GM12878 (cell line): Measurements from ENCODE around the gene KRTAP19-4. TPM values are rescaled to one million over a fixed set of nuclear protein-coding genes. Genes with fewer than 3 reads are reported as not detected.

Experiments used
- ATAC-seq: fragments of 200-7000 bp; cut with Tn5 transposase; 3 replicates; pipeline ENCODE4 v1.9.1; 2020; ENCODE audit warnings: mild to moderate bottlenecking, moderate library complexity
- BruUV-seq: library from RNA; stranded (reverse); fragments of 400-500 nt; replicated peaks from 2 replicates; lab custom pipeline; 2021; lab: Mats Ljungman, UMichigan
- CTCF ChIA-PET: fragments of 300-600 bp; sonication (Branson Sonifier 250); formaldehyde crosslinking; extraction: SDS; loops from one replicate; lab custom pipeline; 2021; ENCODE audit warnings: inconsistent platforms; lab: Yijun Ruan, JAX
- POLR2A ChIA-PET: fragments of 350-600 bp; formaldehyde crosslinking; extraction: SDS; loops from one replicate; lab custom pipeline; 2021; ENCODE audit warnings: inconsistent platforms; lab: Charles Lee
- RAD21 ChIA-PET: fragments of 300-600 bp; sonication (Branson Sonifier 250); formaldehyde crosslinking; loops from one replicate; lab custom pipeline; 2023; ENCODE audit warnings: antibody characterized with exemption; ENCODE audit not compliant: unreplicated experiment; lab: Charles Lee
- SMC1A ChIA-PET: fragments of 300-600 bp; sonication (Branson Sonifier 250); formaldehyde crosslinking; loops from one replicate; lab custom pipeline; 2023; ENCODE audit not compliant: unreplicated experiment, uncharacterized antibody; lab: Charles Lee
- DNase-seq: peaks from one replicate; pipeline ENCODE4 v3.0.0-alpha.2; 2011; ENCODE audit warnings: low read depth, low spot score
- FAIRE-seq: peaks from 3 replicates; lab custom pipeline; 2011; peaks lifted over from hg19 to GRCh38; lab: Jason Lieb, UNC
- H2AFZ ChIP-seq: 2 replicates; pipeline ENCODE4 v1.6.0; 2011; ENCODE audit warnings: low read depth, low read length, control low read depth; ENCODE audit not compliant: control insufficient read depth
- H3K27ac ChIP-seq: 2 replicates; pipeline ENCODE4 v1.5.1; 2011; ENCODE audit warnings: control low read depth; ENCODE audit not compliant: control insufficient read depth, insufficient read depth
- H3K27me3 ChIP-seq, 2 experiments: replicated peaks in 1 of 2; 2 replicates each; pipeline versions ENCODE4 v1.6.0 to v1.6.1; 2011; ENCODE audit warnings: low read length in 1 of 2; ENCODE audit not compliant: control insufficient read depth in 2 of 2, insufficient read depth in 2 of 2
- H3K36me3 ChIP-seq, 2 experiments: 2 replicates each; pipeline ENCODE4 v1.5.1; 2011; ENCODE audit warnings: low read length in 1 of 2; ENCODE audit not compliant: control insufficient read depth in 2 of 2, insufficient read depth in 2 of 2
- H3K4me1 ChIP-seq: 2 replicates; pipeline ENCODE4 v1.6.1; 2011; ENCODE audit warnings: mild to moderate bottlenecking, low read length, moderate library complexity, mixed read lengths; ENCODE audit not compliant: control insufficient read depth, insufficient read depth
- H3K4me2 ChIP-seq: 2 replicates; pipeline ENCODE4 v1.6.0; 2011; ENCODE audit warnings: control low read depth; ENCODE audit not compliant: control insufficient read depth, insufficient read depth
- H3K4me3 ChIP-seq: fragments of 200-600 bp; sonication (generic); 2 replicates; pipeline ENCODE4 v1.5.1; 2016
- H3K79me2 ChIP-seq: 2 replicates; pipeline ENCODE4 v1.6.0; 2011; ENCODE audit warnings: low read length; ENCODE audit not compliant: control insufficient read depth, insufficient read depth
- H3K9ac ChIP-seq: 2 replicates; pipeline ENCODE4 v1.8.0; 2011; ENCODE audit warnings: low read length, control low read depth, mixed read lengths; ENCODE audit not compliant: control insufficient read depth, insufficient read depth
- H3K9me3 ChIP-seq: replicated peaks from 3 replicates; pipeline ENCODE4 v1.5.1; 2011; ENCODE audit warnings: mild to moderate bottlenecking, low read length; ENCODE audit not compliant: control insufficient read depth, insufficient read depth
- H4K20me1 ChIP-seq: 2 replicates; pipeline ENCODE4 v1.6.0; 2011; ENCODE audit not compliant: control insufficient read depth, insufficient read depth
- BHLHE40 ChIP-seq, 2 experiments: fragments of 450-650 bp in 1 of 2; IDR thresholded peaks; 2 replicates each; pipeline ENCODE4 v1.6.1; 2011 to 2017; ENCODE audit warnings: low read depth in 2 of 2, borderline replicate concordance in 1 of 2, improper control_type of control experiment in 1 of 2, low read length in 1 of 2, mild to moderate bottlenecking in 1 of 2
- CBFB ChIP-seq: IDR thresholded peaks from 2 replicates; pipeline ENCODE4 v1.6.1; 2016; ENCODE audit warnings: antibody characterized with exemption, low read depth
- CBX5 ChIP-seq: sonication (generic); IDR thresholded peaks from 2 replicates; pipeline ENCODE4 v1.6.1; 2016; ENCODE audit warnings: low read depth, moderate library complexity, mild to moderate bottlenecking, inconsistent platforms
- FOS ChIP-seq: IDR thresholded peaks from 3 replicates; pipeline ENCODE4 v1.6.1; 2011; ENCODE audit warnings: borderline replicate concordance; ENCODE audit not compliant: insufficient read length; ENCODE audit errors: extremely low read depth
- GABPA ChIP-seq: IDR thresholded peaks from 2 replicates; pipeline ENCODE4 v1.6.1; 2014; ENCODE audit warnings: antibody characterized with exemption, low read depth, mild to moderate bottlenecking, inconsistent platforms
- MYC ChIP-seq: IDR thresholded peaks from 2 replicates; pipeline ENCODE4 v1.6.1; 2011; ENCODE audit warnings: mild to moderate bottlenecking, low read length, moderate library complexity, inconsistent platforms; ENCODE audit not compliant: insufficient read depth, insufficient replicate concordance, insufficient read length, severe bottlenecking
- NKRF ChIP-seq: fragments of 450-650 bp; conservative IDR thresholded peaks from 2 replicates; pipeline ENCODE4 v1.6.1; 2017; ENCODE audit warnings: mild to moderate bottlenecking, moderate library complexity
- PAX5 ChIP-seq: IDR thresholded peaks from 2 replicates; pipeline ENCODE4 v1.6.1; 2011; ENCODE audit warnings: low read depth, low read length, borderline replicate concordance
- RB1 ChIP-seq: fragments of 450-650 bp; formaldehyde crosslinking; IDR thresholded peaks from 2 replicates; pipeline ENCODE4 v1.6.1; 2017; ENCODE audit warnings: mild to moderate bottlenecking, borderline replicate concordance
- SP1 ChIP-seq: IDR thresholded peaks from one replicate; pipeline ENCODE4 v1.6.1; 2011; ENCODE audit warnings: low read depth, low read length
- TAF1 ChIP-seq: IDR thresholded peaks from 2 replicates; pipeline ENCODE4 v1.6.1; 2011; ENCODE audit warnings: mild to moderate bottlenecking, low read depth, low read length, borderline replicate concordance
- YBX1 ChIP-seq: fragments of 450-650 bp; IDR thresholded peaks from 2 replicates; pipeline ENCODE4 v1.6.1; 2016; ENCODE audit warnings: antibody characterized with exemption
- ZNF274 ChIP-seq: IDR thresholded peaks from one replicate; pipeline ENCODE4 v1.8.0; 2011; ENCODE audit not compliant: insufficient read length, insufficient read depth
- ZSCAN29 ChIP-seq: fragments of 450-650 bp; IDR thresholded peaks from 2 replicates; pipeline ENCODE4 v1.6.1; 2017; ENCODE audit warnings: mild to moderate bottlenecking, moderate library complexity
- ZZZ3 ChIP-seq: IDR thresholded peaks from 2 replicates; pipeline ENCODE4 v1.6.1; 2011; ENCODE audit warnings: low read depth; ENCODE audit not compliant: control insufficient read depth, insufficient read length
- WGBS: methylation state at CpG from one replicate; pipeline ENCODE4 v1.1.6; 2016; ENCODE audit warnings: low lambda C conversion rate; ENCODE audit not compliant: insufficient replicate concordance, insufficient coverage; ENCODE audit errors: missing lambda C conversion rate; 5-methylcytosine and 5-hydroxymethylcytosine counted together
- in situ Hi-C: fragments of 300-500 bp; cut with MboI; formaldehyde crosslinking; loops from 9 replicates; pipeline ENCODE4 v1.14.3; 2018; ENCODE audit warnings: mixed read lengths
- intact Hi-C: fragments of 100-400 bp; cut with micrococcal nuclease; formaldehyde crosslinking; loops from one replicate; pipeline ENCODE4 v1.14.2; 2022; ENCODE audit not compliant: unreplicated experiment
- polyA plus RNA-seq, 11 experiments: library from polyadenylated mRNA; depleted of rRNA in 4 of 11; unstranded in 6 of 11; stranded (reverse) in 5 of 11; fragments of >200 nt; fragmentation: Nextera tagmentation in 4 of 11; fragmentation: Illumina TruSeq in 1 of 11; extraction: Ambion mirVana in 4 of 11; extraction: Trizol in 1 of 11; gene quantifications; 1 replicate in 1 of 11; 2 replicates in 10 of 11; pipeline versions ENCODE4 v1.2.1 to v1.2.3, GENCODE V29; 2011 to 2016; ENCODE audit warnings: inconsistent platforms in 2 of 11, missing spikeins in 2 of 11, low read depth in 1 of 11
- total RNA-seq, 4 experiments: library from RNA; depleted of rRNA in 3 of 4; stranded (reverse); fragments of >200 nt in 3 of 4; fragmentation: Illumina TruSeq in 1 of 4; extraction: Trizol in 1 of 4; gene quantifications; 2 replicates each; pipeline versions ENCODE4 v1.2.1 to v1.2.3, GENCODE V29; 2013 to 2021
- TF ChIP-seq, protein P1 (sequence below): fragments of 450-650 bp; formaldehyde crosslinking; IDR thresholded peaks from 2 replicates; pipeline ENCODE4 v1.4.0; 2022; ENCODE audit warnings: mild to moderate bottlenecking, moderate library complexity
- TF ChIP-seq, protein P2 (sequence below): fragments of 450-650 bp; IDR thresholded peaks from 2 replicates; pipeline ENCODE4 v1.6.1; 2018; ENCODE audit warnings: mild to moderate bottlenecking, low read depth, moderate library complexity; ENCODE audit not compliant: partially characterized antibody

The KRTAP19-4 gene
- total and polyA plus RNA-seq, 10 of the 15 experiments (the other 5 are each of a cell fraction or from before 2014, with no cell fraction given): not detected

DNA sequence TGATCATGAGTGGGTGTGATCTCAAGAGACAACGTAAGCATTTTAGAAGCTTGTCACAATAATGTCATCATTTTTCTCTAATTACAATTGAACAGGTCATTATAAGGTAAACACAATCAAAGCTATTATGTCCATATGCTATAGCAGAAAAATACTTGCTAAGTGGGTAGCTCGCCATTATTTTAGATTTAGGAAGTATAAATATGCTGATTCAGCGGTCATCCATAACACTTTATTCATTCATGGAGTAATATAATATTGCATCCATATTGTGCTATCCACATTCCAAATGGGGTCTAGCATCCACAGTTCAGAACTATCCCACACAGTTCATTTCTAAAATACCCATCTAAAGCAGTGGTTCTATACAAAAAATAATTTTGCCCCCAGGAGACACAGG lies 48.5 kb downstream of the KRTAP19-4 start:
- ATAC-seq (no peak), FAIRE-seq (no peak), DNase-seq (no peak)
- ChIA-PET CTCF (no interaction called here), RAD21 (no interaction called here), POLR2A (interaction anchor here (0.6 kb wide), 2 partner anchors 34 to 215 kb away, joined by 3 to 4 read pairs; no protein-coding TSS in a partner anchor), SMC1A (no interaction called here)
- Histone ChIP-seq H3K79me2 (no peaks in the 10 kb centered on the region), H3K9me3 (no peaks in the 10 kb centered on the region), H3K4me1 (no peaks in the 10 kb centered on the region), H4K20me1 (no peaks in the 10 kb centered on the region), H3K9ac (no peak overlapping the region), H3K27ac (no peak overlapping the region), H3K4me3 (no peak overlapping the region), H2AFZ (no peak overlapping the region), H3K36me3 (no peaks in the 10 kb centered on the region), H3K27me3 (no peaks in the 10 kb centered on the region), H3K4me2 (no peak overlapping the region)
- intact Hi-C loops: loop anchor here (10.0 kb wide), 1 partner anchor 56 kb away; the partner anchor contains the start of gene KRTAP19-5
- BruUV-seq: no TSS peak
- in situ Hi-C loops: no loop called here
- TF ChIP-seq CBX5 (no peak), FOS (no peak), ZZZ3 (no peak), ZSCAN29 (no peak), CBFB (no peak), SP1 (no peak), RB1 (no peak), ZNF274 (no peak), YBX1 (no peak), PAX5 (no peak), NKRF (no peak), MYC (no peak), BHLHE40 (IDR thresholded peaks at IDR 0.05; ENCODE audit: borderline replicate concordance in 1 of 2, low read depth in 2 of 2, low read length in 1 of 2) (no peak), TAF1 (no peak), GABPA (no peak)
- TF ChIP-seq, protein P1, sequence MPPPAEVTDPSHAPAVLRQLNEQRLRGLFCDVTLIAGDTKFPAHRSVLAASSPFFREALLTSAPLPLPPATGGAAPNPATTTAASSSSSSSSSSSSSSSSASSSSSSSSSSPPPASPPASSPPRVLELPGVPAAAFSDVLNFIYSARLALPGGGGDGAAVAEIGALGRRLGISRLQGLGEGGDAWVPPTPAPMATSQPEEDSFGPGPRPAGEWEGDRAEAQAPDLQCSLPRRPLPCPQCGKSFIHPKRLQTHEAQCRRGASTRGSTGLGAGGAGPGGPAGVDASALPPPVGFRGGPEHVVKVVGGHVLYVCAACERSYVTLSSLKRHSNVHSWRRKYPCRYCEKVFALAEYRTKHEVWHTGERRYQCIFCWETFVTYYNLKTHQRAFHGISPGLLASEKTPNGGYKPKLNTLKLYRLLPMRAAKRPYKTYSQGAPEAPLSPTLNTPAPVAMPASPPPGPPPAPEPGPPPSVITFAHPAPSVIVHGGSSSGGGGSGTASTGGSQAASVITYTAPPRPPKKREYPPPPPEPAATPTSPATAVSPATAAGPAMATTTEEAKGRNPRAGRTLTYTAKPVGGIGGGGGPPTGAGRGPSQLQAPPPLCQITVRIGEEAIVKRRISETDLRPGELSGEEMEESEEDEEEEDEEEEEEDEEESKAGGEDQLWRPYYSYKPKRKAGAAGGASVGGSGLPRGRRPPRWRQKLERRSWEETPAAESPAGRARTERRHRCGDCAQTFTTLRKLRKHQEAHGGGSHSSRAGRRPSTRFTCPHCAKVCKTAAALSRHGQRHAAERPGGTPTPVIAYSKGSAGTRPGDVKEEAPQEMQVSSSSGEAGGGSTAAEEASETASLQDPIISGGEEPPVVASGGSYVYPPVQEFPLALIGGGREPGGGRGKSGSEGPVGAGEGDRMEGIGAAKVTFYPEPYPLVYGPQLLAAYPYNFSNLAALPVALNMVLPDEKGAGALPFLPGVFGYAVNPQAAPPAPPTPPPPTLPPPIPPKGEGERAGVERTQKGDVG (CRISPR knock-in tag): no peak
- TF ChIP-seq, protein P2, sequence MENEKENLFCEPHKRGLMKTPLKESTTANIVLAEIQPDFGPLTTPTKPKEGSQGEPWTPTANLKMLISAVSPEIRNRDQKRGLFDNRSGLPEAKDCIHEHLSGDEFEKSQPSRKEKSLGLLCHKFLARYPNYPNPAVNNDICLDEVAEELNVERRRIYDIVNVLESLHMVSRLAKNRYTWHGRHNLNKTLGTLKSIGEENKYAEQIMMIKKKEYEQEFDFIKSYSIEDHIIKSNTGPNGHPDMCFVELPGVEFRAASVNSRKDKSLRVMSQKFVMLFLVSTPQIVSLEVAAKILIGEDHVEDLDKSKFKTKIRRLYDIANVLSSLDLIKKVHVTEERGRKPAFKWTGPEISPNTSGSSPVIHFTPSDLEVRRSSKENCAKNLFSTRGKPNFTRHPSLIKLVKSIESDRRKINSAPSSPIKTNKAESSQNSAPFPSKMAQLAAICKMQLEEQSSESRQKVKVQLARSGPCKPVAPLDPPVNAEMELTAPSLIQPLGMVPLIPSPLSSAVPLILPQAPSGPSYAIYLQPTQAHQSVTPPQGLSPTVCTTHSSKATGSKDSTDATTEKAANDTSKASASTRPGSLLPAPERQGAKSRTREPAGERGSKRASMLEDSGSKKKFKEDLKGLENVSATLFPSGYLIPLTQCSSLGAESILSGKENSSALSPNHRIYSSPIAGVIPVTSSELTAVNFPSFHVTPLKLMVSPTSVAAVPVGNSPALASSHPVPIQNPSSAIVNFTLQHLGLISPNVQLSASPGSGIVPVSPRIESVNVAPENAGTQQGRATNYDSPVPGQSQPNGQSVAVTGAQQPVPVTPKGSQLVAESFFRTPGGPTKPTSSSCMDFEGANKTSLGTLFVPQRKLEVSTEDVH: no peak
- WGBS: 21% methylated on average over 3 of the region's 3 CpGs
